Epidermal melanocyte (primary cell): ENCODE data around the gene SVIL.
"Not testable (repeated sequence)": the region's sequence is repeated elsewhere in the genome, so short reads cannot be mapped to it uniquely, and the experiment has no call there.

Experiments used
- DNase-seq: peaks from one replicate; pipeline ENCODE4 v3.0.0; 2011; ENCODE audit warnings: low spot score; ENCODE audit not compliant: insufficient read length

The SVIL gene

DNA sequence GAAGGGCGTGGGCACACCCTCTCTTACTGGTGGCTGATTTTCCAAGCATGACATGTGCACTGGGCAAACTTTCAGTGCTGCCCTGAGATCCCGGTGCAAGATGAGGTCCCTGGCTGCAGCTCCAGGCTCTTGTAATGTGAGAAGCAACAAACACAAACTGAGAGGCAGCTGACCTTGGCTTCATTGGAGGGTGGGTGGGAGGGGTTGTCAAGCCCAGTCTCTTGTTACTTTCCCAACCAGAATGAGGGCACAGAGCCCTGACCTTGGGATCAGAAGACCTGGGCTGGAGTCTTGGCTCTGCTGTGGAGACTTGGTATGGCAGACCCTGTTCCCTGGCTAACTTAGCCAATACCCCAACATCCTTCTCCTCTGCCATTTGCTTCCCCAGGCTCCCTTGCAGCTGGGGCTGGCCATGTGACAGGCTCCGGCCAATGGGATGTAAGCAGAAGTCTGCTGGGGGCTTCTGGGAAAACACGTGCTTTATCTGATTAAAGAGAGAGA, 170.1 kb downstream of the SVIL start:
- DNase-seq: not testable (repeated sequence)

DNA sequence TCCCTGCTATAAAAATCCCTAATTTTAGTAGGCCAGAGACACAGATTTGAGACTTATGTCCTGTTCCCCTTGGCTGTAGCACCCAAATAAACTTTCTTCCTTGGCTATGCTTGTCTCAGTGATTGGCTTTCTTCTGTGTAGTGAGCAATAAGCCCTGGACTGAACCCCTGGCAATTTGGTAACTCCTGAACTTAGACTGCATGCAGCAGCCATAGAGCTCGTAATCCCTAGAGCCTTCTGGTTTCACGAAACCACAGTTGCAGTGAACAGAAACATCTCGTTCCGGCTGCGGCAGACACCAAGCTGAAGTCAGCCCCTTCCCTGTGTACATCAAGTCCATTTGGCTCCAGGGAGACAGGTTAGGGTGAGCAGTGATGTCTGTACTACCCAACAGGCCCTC, 173.7 kb downstream of the SVIL start:
- no peak for DNase-seq

DNA sequence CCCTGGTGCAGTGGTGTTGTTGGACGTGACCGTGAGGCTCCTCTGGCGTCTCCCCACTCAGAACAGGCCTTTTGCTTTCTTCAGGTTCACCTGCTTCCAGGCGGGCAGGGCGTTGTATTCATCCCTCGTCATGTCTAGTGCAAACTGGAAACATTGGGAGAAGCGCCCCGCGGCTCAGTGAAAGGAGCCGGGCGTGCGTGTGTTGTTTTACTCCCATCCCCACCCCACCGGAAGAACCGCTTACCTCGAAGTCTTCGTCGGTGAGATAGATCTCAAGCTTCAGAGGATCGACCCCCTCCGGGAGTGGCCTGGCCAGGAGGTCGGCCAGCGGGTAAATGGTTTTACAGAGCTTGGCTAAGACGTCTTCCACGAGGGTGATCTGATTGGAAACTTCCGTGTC, 176.6 kb downstream of the SVIL start:
- DNase-seq: not testable (repeated sequence)

DNA sequence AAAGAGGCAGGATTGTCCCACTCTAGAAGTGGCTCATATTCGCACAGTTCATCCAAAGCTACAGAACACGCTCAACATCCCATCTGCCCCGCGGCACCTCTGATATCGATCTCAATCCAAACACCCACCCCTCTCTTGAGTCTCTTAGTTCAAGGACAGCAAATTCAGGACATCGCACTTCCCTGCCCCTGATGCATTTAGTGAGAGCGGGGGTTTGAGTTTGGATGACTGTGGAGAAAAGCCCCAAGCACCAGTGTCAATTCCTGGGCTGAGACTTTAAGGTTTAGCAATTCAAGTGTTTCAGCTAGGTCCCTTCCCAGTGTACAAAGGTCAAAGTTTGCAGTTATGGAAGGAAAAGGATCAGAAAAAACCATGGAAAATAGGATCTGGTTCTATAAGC, 179.7 kb downstream of the SVIL start:
- DNase-seq: no peak

DNA sequence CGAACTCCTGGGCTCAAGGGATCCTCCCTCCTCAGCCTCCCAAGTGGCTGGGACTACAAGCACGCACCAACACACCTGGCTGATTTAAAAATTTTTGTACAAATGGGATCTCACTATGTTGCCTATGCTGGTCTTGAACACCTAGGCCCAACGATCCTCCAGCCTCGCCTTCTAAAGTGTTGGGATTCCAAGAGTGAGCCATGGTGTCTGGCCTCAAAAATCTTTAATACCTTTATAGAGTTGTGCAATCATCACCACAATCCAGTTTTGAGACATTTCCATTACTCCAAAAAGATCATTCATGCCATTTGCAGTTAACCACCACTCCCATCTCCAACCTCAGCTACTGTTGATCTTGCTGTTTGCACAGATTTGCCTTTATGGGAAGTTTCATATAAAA, 180.5 kb downstream of the SVIL start:
- no peak for DNase-seq

DNA sequence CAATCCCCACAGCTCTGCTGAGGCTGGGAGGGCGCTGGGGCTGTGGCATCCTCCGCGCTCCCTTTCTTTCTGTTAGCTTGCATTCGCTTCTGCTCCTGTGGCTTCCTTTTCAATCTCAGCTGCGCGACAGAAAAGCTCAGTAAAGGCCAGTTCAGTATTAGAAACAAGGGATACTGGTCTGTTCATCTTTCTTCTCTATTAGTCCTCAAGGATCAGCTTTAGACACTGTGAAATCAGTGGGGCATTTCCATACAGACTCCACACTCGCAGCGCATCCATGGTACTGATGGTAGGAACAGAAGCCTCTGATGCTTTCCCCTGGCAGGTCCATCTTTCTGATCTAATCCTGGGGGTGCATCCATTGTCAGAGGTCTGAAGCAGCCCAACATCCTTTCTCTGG, 182.2 kb downstream of the SVIL start:
- no peak for DNase-seq

DNA sequence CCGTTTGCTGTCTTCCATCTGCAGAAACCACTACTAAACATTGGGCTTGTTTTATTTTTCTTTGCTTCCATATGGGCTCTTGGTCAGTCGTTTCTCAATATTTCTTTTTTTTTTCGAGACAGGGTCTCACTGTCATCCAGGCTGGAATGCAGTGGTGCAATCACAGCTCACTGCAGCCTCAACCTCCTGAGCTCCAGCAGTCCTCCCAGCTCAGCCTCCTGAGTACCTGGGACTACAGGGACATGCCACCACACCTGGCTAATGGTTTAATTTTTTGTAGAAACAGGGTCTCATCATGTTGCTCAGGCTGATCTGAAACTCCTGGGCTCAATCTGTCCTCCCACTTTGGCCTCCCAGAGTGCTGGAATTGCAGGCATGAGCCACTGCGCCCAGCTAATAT, 182.8 kb downstream of the SVIL start:
- no peak for DNase-seq

DNA sequence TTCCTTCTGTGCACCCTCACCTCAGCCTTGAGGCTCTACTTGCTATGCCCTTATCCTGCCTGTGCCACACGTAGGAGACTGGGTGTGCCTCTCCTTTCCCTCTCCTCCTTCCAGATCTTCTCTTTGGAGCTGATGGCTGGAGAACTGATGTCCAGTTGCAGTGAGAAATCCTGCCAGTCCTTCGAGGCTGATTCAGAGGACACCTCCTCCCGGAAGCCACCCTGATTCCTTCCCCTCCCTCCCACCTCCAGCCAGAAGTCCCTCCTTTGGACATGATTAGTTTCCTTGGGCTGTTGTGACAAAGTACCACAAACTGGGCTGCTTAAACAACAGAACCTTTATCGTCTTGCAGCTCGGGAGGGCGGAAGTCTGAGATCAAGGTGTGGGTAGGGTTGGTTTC, 184.4 kb downstream of the SVIL start:
- DNase-seq: no peak

DNA sequence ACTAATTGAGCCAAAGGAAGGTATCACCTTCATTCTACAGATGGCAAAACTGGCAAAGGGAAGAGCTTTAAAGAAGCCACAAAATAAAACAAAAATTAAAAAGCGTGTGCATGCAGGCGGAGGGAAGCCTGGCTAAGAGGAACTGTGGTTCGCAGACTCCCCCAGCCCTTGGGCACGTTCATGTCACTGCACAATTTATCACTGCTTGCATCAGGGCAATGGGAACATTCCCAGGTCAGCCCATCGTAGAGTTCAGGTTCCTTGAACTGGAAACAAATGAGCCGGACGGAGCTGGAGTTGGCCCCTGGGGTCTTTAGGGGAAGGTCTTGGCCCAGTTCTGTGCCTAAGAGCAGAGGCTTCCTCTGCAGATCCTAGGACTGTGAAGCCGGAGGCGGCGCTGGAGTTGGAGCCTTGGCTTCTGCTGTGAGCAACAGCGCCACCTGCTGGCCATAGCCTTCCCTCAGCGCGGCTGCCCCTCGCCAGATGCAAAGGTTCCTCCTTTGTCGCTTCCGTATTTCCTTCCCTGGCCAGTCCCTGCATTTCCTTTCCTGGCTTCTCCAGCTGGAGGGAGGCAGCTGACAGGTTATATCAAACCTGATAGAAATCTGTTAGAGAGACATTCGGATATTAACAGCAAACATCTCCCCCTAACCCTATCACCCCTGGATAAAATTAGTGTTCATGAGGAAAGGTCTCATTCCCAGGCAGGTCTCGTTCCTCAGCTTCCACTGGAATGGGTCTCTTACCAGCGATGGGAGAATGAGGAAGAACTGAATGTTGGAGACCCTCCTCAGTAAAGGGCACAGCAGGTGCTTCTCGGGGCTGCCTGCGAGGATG, 185.8 kb downstream of the SVIL start:
- DNase-seq: not testable (repeated sequence)

DNA sequence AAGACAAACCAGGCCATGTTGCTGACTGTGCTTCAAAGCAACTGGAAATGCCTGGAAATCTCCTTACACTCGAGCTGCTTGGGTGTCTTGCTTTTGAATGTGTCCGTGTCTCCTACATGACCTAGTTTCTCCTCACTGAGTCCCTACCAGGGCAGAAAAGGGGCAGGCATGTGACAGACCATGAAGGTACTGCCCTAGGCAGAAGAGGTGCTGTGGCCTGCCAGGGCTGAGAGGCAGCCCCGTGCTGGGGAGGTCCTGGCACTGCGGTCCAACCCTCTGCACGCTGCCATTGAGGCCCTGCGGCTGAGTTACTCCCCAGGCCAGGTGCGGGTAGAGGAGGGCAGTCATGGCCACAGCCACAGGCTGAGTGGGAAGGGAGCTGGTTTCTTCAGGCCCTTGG, 186.6 kb downstream of the SVIL start:
- DNase-seq: no peak

DNA sequence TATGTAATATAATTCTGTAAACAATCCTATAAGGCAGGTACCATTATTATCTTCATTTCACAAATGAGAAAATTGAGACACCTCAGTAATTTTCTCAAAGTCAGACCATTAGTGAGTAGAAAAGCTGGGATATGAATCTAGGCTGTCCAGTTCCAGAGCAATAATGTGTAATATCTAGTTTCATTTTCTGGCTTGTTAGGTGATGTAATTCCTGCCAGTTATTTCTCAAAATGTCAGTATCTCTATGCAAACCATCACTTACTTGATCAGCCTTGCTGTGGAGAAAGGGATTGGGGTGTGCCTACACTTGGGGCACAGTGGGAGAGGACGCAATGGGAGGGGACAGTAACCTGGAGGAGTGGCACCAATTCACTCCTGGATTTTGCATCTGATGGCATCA, 188.4 kb downstream of the SVIL start:
- no peak for DNase-seq

DNA sequence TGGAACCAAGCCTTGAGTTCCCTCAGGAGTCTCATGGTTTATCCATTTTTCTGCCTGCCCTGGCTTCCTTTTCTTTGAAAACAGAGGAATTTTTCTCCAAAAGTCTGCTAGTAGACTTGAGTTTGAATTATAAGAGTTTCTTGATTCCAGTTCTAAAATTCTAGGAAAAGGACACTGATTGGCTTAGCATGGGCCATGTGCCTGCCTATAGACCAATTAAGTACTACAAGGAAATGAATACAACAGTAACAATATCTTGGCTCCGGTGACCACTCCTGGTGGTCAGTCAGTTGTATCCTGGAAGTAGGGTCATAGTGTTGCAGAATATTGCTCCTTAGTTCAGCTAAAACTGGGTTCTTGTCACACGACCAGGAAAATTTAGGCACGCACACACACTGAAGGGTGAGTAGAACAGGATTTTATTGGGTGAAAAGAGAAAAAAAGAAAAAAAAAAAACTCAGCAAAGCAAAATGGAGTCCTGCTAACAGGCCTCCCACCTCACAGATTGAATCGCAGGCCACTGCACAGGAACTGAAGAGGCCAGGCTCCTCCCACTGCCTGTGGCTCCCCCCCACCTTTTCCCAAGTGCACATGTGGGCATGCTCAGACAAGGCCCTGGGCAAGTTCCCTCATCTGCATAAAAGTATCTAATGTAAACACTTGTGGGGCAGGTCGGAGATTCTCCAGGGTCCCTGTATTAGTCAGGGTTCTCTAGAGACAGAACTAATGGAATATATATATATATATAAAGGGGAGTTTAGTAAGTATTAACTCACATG, 190.8 kb downstream of the SVIL start:
- no peak for DNase-seq

DNA sequence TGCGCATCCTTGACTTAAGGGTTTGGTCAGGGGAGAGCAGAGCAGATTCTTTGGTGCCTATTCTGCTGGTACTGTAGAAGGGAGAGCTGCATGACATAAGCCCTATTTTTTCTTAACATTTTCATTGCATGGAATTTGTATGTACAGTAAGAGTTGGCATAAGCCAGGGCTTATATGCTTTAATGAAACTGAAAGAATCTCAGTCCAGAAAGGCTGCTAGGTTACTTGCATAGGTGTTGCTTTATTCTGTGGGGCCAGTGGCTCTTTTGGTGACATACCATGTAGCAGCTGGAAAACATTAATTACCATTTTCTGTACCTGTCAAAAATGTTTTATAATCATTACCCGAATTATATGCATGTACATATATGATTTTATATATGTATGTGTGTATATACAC, 193.8 kb downstream of the SVIL start:
- DNase-seq: no peak

DNA sequence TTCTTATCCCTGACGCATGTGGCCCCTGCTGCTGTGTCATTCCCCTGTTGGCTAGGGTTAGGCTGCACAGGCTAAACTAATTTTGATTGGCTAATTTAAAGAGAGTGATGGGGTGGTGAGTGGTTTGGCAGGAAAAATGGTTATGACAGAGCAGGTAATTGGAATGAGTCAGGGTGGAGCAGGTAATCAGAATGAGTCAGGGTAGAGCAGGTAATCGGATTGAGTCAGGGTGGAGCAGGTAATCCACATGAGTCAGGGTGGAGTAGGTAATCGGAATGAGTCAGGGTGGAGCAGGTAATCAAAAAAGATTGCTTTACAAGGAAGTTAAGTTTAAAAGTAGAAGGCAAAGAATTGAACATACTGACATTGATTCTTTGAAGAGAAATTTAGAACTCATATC, 195.8 kb downstream of the SVIL start:
- not testable (repeated sequence) for DNase-seq

DNA sequence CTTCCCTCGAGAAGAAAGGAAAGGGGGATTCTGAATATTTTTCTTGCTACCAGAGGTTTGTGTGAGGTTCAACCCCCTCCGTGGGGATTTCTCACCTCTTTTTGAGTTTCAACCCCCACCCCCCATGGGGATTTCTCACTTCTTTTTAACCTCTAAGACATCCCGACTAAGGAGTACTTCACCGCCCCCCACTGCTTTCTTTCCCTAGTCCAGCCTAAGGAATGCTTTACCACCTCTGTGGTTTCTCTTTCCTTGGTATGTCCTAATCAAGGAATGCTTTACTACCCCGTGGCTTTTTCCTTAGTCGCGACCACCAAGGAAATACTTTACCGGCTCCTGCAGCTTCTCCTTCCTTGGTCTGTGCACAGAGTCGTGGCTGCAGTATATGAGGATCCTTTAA, 196.5 kb downstream of the SVIL start:
- DNase-seq: no peak

DNA sequence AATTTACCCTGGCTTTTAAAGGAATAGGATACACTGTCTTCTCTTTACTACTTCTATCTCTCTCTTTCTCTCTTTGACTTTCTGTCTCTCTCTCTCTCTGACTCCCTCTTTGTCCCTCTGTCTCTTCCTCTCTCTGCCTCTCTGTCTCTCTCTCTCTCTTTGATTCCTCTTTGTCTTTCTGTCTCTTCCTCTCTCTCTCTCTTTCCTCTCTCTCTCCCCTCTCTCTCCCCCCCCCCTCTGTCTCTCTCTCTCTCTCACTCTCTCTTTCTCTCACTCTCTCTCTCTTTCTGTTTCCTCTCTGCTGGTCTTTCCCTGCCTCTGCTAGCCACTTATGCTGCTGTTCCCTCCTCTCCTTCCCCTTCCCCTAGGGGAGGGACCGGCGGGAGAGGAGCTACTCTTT, 196.9 kb downstream of the SVIL start:
- no peak for DNase-seq

DNA sequence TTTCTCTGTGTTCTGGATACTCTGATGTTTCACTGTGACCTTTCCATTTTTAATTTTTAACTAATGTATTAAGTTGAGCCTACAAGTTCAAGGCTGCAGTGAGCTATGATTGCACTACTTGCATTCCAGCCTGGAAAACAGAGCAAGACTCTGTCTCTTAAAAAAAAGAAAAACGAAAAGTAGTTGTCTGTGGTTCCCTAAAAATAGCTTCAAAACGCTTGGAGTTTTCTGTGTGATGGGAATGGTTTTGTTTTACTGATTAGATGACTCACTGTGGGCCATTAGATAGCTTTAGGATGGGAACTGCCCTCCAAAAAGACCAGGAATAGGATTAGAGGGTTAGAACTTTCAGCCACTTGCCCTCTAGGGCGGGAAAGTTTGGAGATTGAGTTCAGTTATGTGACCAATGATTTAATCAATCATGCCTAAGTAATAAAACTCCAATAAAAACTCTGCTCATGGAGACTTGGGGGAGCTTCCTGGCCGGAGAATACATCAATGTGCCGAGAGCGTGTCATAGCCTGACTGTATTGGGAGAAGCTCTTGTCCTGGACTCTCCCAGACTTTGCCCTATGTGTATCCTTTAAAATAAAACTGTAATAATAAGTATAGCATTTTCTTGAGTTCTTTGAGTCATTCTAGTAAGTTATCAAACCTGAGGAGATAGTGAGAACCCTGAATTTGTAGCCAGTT, 198.8 kb downstream of the SVIL start:
- no peak for DNase-seq

DNA sequence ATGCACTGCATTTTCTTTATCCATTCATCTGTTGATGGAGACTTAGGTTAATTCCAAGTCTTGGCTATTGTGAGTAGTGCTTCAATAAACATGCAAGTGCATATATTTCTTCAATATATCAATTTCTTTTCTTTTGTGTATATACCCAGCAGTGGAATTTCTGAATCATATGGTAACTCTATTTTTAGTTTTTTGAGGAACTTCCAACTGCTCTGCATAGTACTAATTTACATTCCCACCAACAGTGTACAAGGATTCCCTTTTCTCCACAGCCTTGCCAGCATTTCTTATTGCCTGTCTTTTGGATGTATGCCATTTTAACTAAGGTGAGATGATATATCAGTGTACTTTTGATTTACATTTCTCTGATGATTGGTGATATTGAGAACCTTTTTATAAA, 200.7 kb downstream of the SVIL start:
- DNase-seq: no peak

DNA sequence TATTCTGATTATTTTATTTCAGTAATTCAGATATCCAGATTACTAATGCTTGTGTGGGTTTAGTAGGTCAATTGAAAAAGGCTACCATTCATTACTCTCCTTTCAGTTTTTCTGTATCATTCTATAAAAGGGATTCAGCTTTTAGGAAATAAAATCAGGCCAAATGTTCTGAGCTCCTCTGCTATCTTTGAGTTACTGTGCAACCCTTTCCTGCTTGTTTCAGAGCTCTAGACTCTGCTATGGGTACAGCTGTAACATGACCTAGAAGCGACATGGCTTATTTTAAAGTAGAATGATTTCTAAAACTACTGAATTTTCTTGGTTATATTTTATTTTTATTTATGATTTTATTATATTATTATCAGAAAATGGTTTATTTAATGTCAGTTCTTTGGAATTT, 203.1 kb downstream of the SVIL start:
- DNase-seq: no peak

DNA sequence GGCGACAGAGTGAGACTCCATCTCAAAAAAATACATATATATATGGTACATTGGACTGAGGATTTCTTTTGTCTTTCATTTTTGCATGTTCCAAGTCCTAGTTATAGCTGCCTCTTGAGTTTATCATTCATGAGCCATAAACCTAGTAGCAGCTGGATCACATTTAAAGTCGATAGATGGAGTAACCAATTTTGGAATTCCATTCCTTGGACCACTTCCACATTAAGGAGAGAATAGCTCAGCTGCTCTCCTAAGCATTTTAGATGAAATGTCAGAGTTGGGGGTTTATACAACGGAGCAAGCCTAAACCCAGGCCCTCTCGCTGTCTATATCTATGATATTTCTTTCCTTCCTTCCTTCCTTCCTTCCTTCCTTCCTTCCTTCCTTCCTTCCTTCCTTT, 204.7 kb downstream of the SVIL start:
- no peak for DNase-seq

DNA sequence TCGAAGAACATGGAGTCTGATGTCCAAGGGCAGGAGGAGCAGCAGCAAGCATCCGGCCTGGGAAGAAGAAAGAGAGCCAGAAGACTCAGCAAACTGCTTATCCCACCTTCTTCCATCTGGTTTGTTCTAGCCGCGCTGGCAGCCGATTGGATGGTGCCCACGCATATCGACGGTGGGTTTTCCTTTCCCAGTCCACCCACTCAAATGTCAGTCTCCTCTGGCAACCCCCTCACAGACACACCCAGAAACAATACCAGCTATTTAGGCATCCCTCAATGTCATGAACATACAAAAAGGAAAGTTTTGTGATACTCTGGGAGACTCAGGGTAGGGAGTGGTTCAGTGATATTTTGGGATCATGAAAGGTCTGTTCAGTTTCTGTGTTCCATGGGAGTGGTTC, 206.3 kb downstream of the SVIL start:
- no peak for DNase-seq

DNA sequence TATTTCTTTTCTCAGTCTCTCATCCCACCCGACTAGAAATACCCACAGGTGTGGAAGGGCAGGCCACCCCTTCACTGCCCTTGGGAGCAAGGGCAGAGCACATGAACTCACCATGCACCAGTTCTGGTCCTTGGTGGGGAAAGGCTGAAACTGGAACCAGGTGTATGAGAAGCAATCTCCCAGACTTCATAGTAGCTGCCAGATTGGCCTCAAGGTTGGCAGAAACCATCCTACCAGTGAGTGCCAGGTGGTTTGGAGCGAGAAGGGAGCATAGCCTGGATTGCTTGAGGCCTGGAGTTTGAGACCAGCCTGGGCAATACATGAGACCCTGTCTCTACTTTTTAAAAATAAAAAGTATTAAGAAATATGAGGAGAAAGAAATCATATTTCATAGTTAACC, 207.1 kb downstream of the SVIL start:
- no peak for DNase-seq
